Suprapubic skin (tissue), 4 donors: Measurements from ENCODE around the gene ATF6. TPM values are rescaled to one million over a fixed set of nuclear protein-coding genes. Genes with fewer than 3 reads are reported as not detected.

Source experiments
- DNase-seq, 2 donors: peaks; one replicate each; pipeline ENCODE4 v3.0.0-alpha.2; 2019; ENCODE audit warnings: low spot score in 2 of 2
- H3K27ac ChIP-seq: fragments of 200-600 bp; sonication (generic); one replicate; pipeline ENCODE4 v1.5.1; 2019
- H3K27me3 ChIP-seq: fragments of 200-600 bp; sonication (generic); one replicate; pipeline ENCODE4 v1.5.1; 2019
- H3K36me3 ChIP-seq: fragments of 200-600 bp; sonication (generic); one replicate; pipeline ENCODE4 v1.5.1; 2019
- H3K4me1 ChIP-seq: fragments of 200-600 bp; sonication (generic); one replicate; pipeline ENCODE4 v1.5.1; 2019
- H3K4me3 ChIP-seq: fragments of 200-600 bp; sonication (generic); one replicate; pipeline ENCODE4 v1.5.1; 2019; ENCODE audit warnings: mild to moderate bottlenecking
- H3K9me3 ChIP-seq: fragments of 200-600 bp; sonication (generic); one replicate; pipeline ENCODE4 v1.5.1; 2019
- EP300 ChIP-seq: sonication (generic); formaldehyde crosslinking; IDR thresholded peaks from one replicate; pipeline ENCODE4 v1.6.1; 2017; ENCODE audit warnings: antibody characterized with exemption
- POLR2A ChIP-seq, 2 donors: fragments of 450-650 bp; IDR thresholded peaks; one replicate each; pipeline ENCODE4 v1.6.1; 2017; ENCODE audit warnings: antibody characterized with exemption in 2 of 2, mild to moderate bottlenecking in 2 of 2, moderate library complexity in 2 of 2
- POLR2AphosphoS5 ChIP-seq, 3 donors: sonication (generic); formaldehyde crosslinking; IDR thresholded peaks; one replicate each; pipeline ENCODE4 v1.6.1; 2017; ENCODE audit warnings: antibody characterized with exemption in 3 of 3
- WGBS: methylation state at CpG from one replicate; pipeline ENCODE4 v1.1.5; 2018; 5-methylcytosine and 5-hydroxymethylcytosine counted together
- total RNA-seq, 4 donors: library from RNA; depleted of rRNA; stranded (reverse); fragments of >200 nt; gene quantifications; one replicate each; pipeline ENCODE4 v1.1.0, GENCODE V29; 2016
- TF ChIP-seq, protein P1 (sequence below), 2 donors: fragments of 200-600 bp in 1 of 2; fragments of 450-650 bp in 1 of 2; sonication (generic) in 1 of 2; IDR thresholded peaks; one replicate each; pipeline ENCODE4 v1.5.1; 2016 to 2019; ENCODE audit warnings: antibody characterized with exemption in 2 of 2, mild to moderate bottlenecking in 1 of 2, moderate library complexity in 1 of 2

ATF6 gene
- total RNA-seq, 4 donors from 2014 or later = 28.0 to 32.4 (median 29.7) TPM

DNA sequence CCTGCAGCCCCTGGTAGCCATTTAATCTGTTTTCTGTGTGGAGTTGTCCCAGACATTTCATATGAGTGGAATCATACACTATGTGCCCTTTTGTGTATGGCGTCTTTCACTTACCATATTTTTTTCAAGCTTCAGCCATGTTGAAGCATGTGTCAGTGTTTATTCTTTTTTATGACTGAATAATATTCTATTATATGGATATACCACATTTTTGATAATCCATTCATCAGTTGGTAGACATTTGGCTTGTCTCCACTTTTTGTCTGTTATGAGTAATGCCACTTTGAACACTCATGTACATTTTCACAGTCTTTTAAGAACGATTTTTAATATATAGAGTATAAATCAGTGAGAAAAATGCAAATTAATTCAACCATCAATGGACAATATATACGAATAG, 44.7 kb downstream of the ATF6 start:
- 97% methylated on average over 3 of the region's 3 CpGs for WGBS
- Histone ChIP-seq H3K27me3 (no peaks in the 10 kb centered on the region), H3K4me1 (peaks cover 15% of the 10 kb centered on the region), H3K4me3 (no peak overlapping the region), H3K27ac (no peak overlapping the region), H3K36me3 (peaks cover 16% of the 10 kb centered on the region), H3K9me3 (no peaks in the 10 kb centered on the region)
- TF ChIP-seq EP300 (no peak), POLR2AphosphoS5 (IDR thresholded peaks at IDR 0.05) (no peak), POLR2A (IDR thresholded peaks at IDR 0.05) (no peak)
- TF ChIP-seq, protein P1, sequence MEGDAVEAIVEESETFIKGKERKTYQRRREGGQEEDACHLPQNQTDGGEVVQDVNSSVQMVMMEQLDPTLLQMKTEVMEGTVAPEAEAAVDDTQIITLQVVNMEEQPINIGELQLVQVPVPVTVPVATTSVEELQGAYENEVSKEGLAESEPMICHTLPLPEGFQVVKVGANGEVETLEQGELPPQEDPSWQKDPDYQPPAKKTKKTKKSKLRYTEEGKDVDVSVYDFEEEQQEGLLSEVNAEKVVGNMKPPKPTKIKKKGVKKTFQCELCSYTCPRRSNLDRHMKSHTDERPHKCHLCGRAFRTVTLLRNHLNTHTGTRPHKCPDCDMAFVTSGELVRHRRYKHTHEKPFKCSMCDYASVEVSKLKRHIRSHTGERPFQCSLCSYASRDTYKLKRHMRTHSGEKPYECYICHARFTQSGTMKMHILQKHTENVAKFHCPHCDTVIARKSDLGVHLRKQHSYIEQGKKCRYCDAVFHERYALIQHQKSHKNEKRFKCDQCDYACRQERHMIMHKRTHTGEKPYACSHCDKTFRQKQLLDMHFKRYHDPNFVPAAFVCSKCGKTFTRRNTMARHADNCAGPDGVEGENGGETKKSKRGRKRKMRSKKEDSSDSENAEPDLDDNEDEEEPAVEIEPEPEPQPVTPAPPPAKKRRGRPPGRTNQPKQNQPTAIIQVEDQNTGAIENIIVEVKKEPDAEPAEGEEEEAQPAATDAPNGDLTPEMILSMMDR (IDR thresholded peaks at IDR 0.05) = no peak
- no peak for DNase-seq

DNA sequence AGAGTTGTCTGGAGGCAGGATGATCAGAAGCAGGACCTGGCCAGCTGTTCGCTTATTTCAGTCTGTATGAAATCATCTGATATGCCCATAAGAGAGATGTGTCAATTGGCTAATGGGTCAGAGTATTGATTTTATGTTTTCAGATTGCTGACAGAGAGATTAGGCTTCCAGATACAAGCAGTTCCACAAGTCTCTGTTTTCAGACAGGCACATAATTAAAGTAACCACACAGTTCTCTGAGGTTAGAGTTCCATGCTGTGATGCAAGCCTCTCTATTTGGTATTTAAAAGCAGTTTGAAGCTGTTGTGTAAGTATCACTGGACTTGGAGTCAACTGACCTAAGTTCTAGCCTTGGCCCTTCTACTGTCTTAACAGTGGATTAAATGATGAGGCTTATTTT, 50.1 kb downstream of the ATF6 start:
- TF ChIP-seq, protein P1 (IDR thresholded peaks at IDR 0.05) = no peak
- TF ChIP-seq EP300 (no peak), POLR2A (IDR thresholded peaks at IDR 0.05) (no peak)
- WGBS = 89% methylated on average over 1 of the region's 1 CpG
- H3K36me3 ChIP-seq = peaks cover 17% of the 10 kb centered on the region

DNA sequence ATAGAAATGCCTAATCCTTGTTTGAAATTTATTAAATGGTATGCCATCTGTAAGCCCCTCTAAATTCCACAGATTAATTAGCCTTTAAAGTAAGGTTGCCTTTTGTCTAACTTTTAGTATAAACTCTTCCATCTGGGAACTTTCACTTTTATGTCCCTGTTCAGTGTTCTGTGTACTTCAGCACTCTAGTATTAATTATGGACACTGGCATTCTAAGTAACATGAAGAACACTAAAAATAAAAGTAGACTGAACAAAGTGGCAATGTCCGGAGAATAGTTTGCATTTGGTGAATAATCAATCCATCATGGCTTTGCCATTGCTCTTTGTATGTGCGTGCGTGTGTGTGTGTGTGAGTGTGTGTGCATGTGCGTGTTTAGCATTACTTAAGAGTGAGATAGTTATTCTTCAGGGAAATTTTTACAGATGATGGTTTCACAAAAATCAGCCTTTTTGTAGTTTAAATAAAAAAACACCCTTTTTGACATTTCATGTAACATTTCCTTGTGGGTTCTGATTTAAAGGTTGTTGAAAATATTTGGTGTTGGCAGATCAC, 51.1 kb downstream of the ATF6 start:
- Histone ChIP-seq H3K27me3 (no peaks in the 10 kb centered on the region), H3K4me1 (no peaks in the 10 kb centered on the region), H3K9me3 (no peaks in the 10 kb centered on the region), H3K27ac (no peak overlapping the region), H3K36me3 (peaks cover 21% of the 10 kb centered on the region), H3K4me3 (no peak overlapping the region)
- TF ChIP-seq POLR2AphosphoS5 (IDR thresholded peaks at IDR 0.05) = no peak
- TF ChIP-seq, protein P1 (IDR thresholded peaks at IDR 0.05) = no peak
- TF ChIP-seq EP300 = no peak
- no peak for TF ChIP-seq POLR2A (IDR thresholded peaks at IDR 0.05)
- no peak for DNase-seq
- WGBS = 82% methylated on average over 4 of the region's 4 CpGs

More for the DNA sequence above, 50.1 kb downstream of the ATF6 start:
- no peaks in the 10 kb centered on the region for H3K9me3 ChIP-seq
- H3K4me1 ChIP-seq = no peaks in the 10 kb centered on the region
- no peak overlapping the region for H3K27ac ChIP-seq
- no peak for DNase-seq
- no peaks in the 10 kb centered on the region for H3K27me3 ChIP-seq
- no peak overlapping the region for H3K4me3 ChIP-seq

DNA sequence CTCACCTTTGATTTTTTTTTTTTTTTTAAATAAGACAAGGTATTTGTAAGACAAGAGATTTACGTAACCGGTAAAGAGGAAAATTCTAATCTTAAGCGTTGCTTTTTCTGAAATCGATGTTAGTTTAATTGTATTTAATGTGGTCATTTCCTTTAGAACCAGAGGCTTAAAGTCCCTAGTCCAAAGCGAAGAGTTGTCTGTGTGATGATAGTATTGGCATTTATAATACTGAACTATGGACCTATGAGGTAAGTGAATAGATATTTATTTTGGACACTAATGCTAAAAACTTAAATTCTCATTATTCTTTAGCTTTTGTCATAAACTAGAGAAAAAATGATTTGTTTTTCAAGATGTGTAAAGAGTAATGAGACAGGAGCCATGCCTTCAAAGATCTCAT, 54.8 kb downstream of the ATF6 start:
- Histone ChIP-seq H3K27ac (no peak overlapping the region), H3K9me3 (no peaks in the 10 kb centered on the region), H3K4me3 (no peak overlapping the region), H3K27me3 (no peaks in the 10 kb centered on the region), H3K36me3 (peaks cover 26% of the 10 kb centered on the region), H3K4me1 (no peaks in the 10 kb centered on the region)
- no peak for DNase-seq
- 97% methylated on average over 5 of the region's 5 CpGs for WGBS
- TF ChIP-seq, protein P1 (IDR thresholded peaks at IDR 0.05) = no peak
- TF ChIP-seq POLR2AphosphoS5 (IDR thresholded peaks at IDR 0.05) (no peak), EP300 (no peak), POLR2A (IDR thresholded peaks at IDR 0.05) (no peak)

DNA sequence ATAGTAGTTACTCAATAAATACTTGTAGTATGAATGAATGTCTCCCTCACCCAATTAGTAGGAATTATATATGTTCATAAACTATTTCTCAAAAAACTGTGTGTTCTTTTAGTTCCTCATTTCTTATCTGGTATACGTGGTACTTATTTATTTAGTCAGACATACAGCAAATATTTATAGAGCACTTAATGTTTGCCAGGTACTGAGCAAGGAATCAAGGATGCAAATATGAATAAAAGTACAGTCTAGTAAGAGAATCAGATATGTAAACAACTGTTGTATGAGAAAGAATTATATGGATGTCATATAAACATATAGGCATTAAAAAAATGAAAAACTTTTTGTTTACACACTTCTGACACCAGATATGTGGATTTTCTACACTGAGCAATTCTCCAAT, 58.5 kb downstream of the ATF6 start:
- no peak overlapping the region for H3K4me3 ChIP-seq
- no peaks in the 10 kb centered on the region for H3K4me1 ChIP-seq
- WGBS = 84% methylated on average over 1 of the region's 1 CpG
- TF ChIP-seq, protein P1 (IDR thresholded peaks at IDR 0.05) = no peak
- TF ChIP-seq EP300 = no peak
- no peak for TF ChIP-seq POLR2A (IDR thresholded peaks at IDR 0.05)
- TF ChIP-seq POLR2AphosphoS5 (IDR thresholded peaks at IDR 0.05) = no peak
- no peaks in the 10 kb centered on the region for H3K9me3 ChIP-seq
- H3K27ac ChIP-seq = no peak overlapping the region
- no peak for DNase-seq
- peaks cover 22% of the 10 kb centered on the region for H3K36me3 ChIP-seq
- no peaks in the 10 kb centered on the region for H3K27me3 ChIP-seq
